GM12878 (cell line): ENCODE results near the gene N4BP3. TPM values are rescaled to one million over a fixed set of nuclear protein-coding genes. Genes with fewer than 3 reads are reported as not detected.

Experiments used
- CEBPB ChIP-seq, 2 experiments: fragments of 150-350 bp in 1 of 2; IDR thresholded peaks; 2 replicates each; pipeline ENCODE4 v1.6.1; 2012 to 2014; ENCODE audit warnings: low read depth in 2 of 2, low read length in 2 of 2, borderline replicate concordance in 1 of 2, inconsistent platforms in 1 of 2
- EGR1 ChIP-seq, 2 experiments: IDR thresholded peaks; 1 replicate in 1 of 2; 2 replicates in 1 of 2; pipeline ENCODE4 v1.6.1; 2011 to 2012; ENCODE audit warnings: low read depth in 2 of 2, low read length in 2 of 2, borderline replicate concordance in 1 of 2, mild to moderate bottlenecking in 1 of 2, moderate library complexity in 1 of 2
- GABPA ChIP-seq: IDR thresholded peaks from 2 replicates; pipeline ENCODE4 v1.6.1; 2014; ENCODE audit warnings: antibody characterized with exemption, low read depth, mild to moderate bottlenecking, inconsistent platforms
- GATAD2B ChIP-seq: fragments of 450-650 bp; conservative IDR thresholded peaks from 2 replicates; pipeline ENCODE4 v1.6.1; 2017; ENCODE audit warnings: low read depth, mild to moderate bottlenecking, moderate library complexity
- HDAC2 ChIP-seq: fragments of 200-600 bp; sonication (generic); IDR thresholded peaks from 2 replicates; pipeline ENCODE4 v1.6.1; 2017
- KLF5 ChIP-seq: fragments of 450-650 bp; IDR thresholded peaks from 2 replicates; pipeline ENCODE4 v1.6.1; 2014; ENCODE audit warnings: mild to moderate bottlenecking; ENCODE audit not compliant: partially characterized antibody
- MYC ChIP-seq: IDR thresholded peaks from 2 replicates; pipeline ENCODE4 v1.6.1; 2011; ENCODE audit warnings: mild to moderate bottlenecking, low read length, moderate library complexity, inconsistent platforms; ENCODE audit not compliant: insufficient read depth, insufficient replicate concordance, insufficient read length, severe bottlenecking
- NFIC ChIP-seq: IDR thresholded peaks from 2 replicates; pipeline ENCODE4 v1.6.1; 2012; ENCODE audit warnings: low read depth, mild to moderate bottlenecking, inconsistent platforms, low read length, moderate library complexity
- NFXL1 ChIP-seq: fragments of 450-650 bp; IDR thresholded peaks from 2 replicates; pipeline ENCODE4 v1.6.1; 2017; ENCODE audit warnings: antibody characterized with exemption, mild to moderate bottlenecking, borderline replicate concordance
- NR2C1 ChIP-seq: fragments of 450-650 bp; IDR thresholded peaks from 2 replicates; pipeline ENCODE4 v1.6.1; 2017; ENCODE audit warnings: antibody characterized with exemption, mild to moderate bottlenecking, moderate library complexity
- POLR2A ChIP-seq: IDR thresholded peaks from 2 replicates; pipeline ENCODE4 v1.6.1; 2011; ENCODE audit warnings: low read depth, mild to moderate bottlenecking, low read length
- POLR2AphosphoS2 ChIP-seq: IDR thresholded peaks from 2 replicates; pipeline ENCODE4 v1.6.1; 2011; ENCODE audit warnings: low read depth, mild to moderate bottlenecking, low read length, improper control_type of control experiment, moderate library complexity
- RBBP5 ChIP-seq: fragments of 200-600 bp; sonication (generic); conservative IDR thresholded peaks from 2 replicates; pipeline ENCODE4 v1.6.1; 2016
- SMAD1 ChIP-seq: fragments of 450-650 bp; IDR thresholded peaks from 2 replicates; pipeline ENCODE4 v1.6.1; 2018; ENCODE audit warnings: mild to moderate bottlenecking, low read depth; ENCODE audit not compliant: partially characterized antibody
- SMC3 ChIP-seq: IDR thresholded peaks from 2 replicates; pipeline ENCODE4 v1.6.1; 2011; ENCODE audit warnings: low read length, improper control_type of control experiment, borderline replicate concordance
- SREBF1 ChIP-seq: IDR thresholded peaks from 2 replicates; pipeline ENCODE4 v1.6.1; 2012; ENCODE audit warnings: mild to moderate bottlenecking, low read length
- SUPT20H ChIP-seq: IDR thresholded peaks from 2 replicates; pipeline ENCODE4 v1.6.1; 2011; ENCODE audit warnings: low read depth, mild to moderate bottlenecking, low read length, moderate library complexity, borderline replicate concordance; ENCODE audit not compliant: control insufficient read depth
- TCF3 ChIP-seq: IDR thresholded peaks from 2 replicates; pipeline ENCODE4 v1.6.1; 2012; ENCODE audit warnings: low read depth, mild to moderate bottlenecking, low read length, borderline replicate concordance; ENCODE audit not compliant: insufficient read depth
- ZNF622 ChIP-seq: fragments of 450-650 bp; IDR thresholded peaks from 2 replicates; pipeline ENCODE4 v1.6.1; 2017; ENCODE audit warnings: mild to moderate bottlenecking, inconsistent platforms
- ZSCAN29 ChIP-seq: fragments of 450-650 bp; IDR thresholded peaks from 2 replicates; pipeline ENCODE4 v1.6.1; 2017; ENCODE audit warnings: mild to moderate bottlenecking, moderate library complexity
- polyA plus RNA-seq, 11 experiments: library from polyadenylated mRNA; depleted of rRNA in 4 of 11; unstranded in 6 of 11; stranded (reverse) in 5 of 11; fragments of >200 nt; fragmentation: Nextera tagmentation in 4 of 11; fragmentation: Illumina TruSeq in 1 of 11; extraction: Ambion mirVana in 4 of 11; extraction: Trizol in 1 of 11; gene quantifications; 1 replicate in 1 of 11; 2 replicates in 10 of 11; pipeline versions ENCODE4 v1.2.1 to v1.2.3, GENCODE V29; 2011 to 2016; ENCODE audit warnings: inconsistent platforms in 2 of 11, missing spikeins in 2 of 11, low read depth in 1 of 11
- total RNA-seq, 4 experiments: library from RNA; depleted of rRNA in 3 of 4; stranded (reverse); fragments of >200 nt in 3 of 4; fragmentation: Illumina TruSeq in 1 of 4; extraction: Trizol in 1 of 4; gene quantifications; 2 replicates each; pipeline versions ENCODE4 v1.2.1 to v1.2.3, GENCODE V29; 2013 to 2021
- TF ChIP-seq, protein P1 (sequence below): IDR thresholded peaks from 2 replicates; pipeline ENCODE4 v1.6.1; 2011; ENCODE audit warnings: borderline replicate concordance, low read depth, mild to moderate bottlenecking, moderate library complexity, low read length; ENCODE audit not compliant: insufficient read depth, poor library complexity, severe bottlenecking
- TF ChIP-seq, protein P2 (sequence below): IDR thresholded peaks from 2 replicates; pipeline ENCODE4 v1.6.1; 2012; ENCODE audit warnings: improper control_type of control experiment, low read depth, low read length; ENCODE audit not compliant: insufficient replicate concordance
- TF ChIP-seq, protein P3 (sequence below): IDR thresholded peaks from 2 replicates; pipeline ENCODE4 v1.6.1; 2011; ENCODE audit warnings: mild to moderate bottlenecking, low read depth, low read length, moderate library complexity; ENCODE audit not compliant: insufficient replicate concordance

N4BP3 gene
- total and polyA plus RNA-seq, 10 of the 15 experiments (the other 5 are each of a cell fraction or from before 2014, with no cell fraction given) = 0.06 to 13.0 (median 4.3) TPM

DNA sequence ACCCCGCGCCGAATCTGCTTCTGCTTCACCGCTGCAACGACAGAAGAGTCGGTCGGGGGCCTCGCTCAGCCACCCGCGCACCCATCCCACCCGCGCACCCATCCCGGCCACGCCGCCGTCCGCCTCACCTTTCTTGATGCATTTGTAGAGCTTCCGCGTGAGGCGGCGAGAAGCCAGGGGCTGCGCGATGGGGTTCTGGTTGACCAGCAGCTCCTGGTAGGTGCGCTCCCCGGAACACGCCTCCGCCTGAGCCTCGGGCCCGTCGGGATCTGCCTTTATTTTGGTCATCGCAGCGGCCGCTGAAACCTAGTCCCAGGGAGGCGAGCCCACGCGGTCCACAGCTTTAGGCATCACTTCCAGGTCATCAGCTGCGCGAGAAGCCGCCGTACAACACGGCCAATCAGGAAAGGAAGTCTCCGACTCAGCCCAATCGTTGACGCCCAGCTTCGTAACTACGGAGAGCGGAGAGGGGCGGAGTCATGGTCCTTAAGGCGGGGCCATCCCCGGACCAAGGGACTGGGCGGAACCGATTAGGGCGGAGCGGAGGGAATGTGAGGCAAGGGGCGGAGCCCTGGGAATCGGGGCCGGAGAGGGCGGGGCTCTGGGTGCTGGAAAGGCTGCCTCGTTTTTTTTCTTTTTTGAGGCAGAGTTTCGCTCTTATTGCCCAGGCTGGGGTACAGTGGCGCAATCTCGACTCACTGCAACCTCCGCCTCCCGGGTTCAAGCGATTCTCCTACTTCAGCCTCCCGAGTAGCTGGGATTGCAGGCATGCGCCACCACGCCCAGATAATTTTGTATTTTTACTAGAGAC is 40.4 kb downstream of the N4BP3 start, which contains the start of gene NHP2 (continued):
- TF ChIP-seq, protein P1, sequence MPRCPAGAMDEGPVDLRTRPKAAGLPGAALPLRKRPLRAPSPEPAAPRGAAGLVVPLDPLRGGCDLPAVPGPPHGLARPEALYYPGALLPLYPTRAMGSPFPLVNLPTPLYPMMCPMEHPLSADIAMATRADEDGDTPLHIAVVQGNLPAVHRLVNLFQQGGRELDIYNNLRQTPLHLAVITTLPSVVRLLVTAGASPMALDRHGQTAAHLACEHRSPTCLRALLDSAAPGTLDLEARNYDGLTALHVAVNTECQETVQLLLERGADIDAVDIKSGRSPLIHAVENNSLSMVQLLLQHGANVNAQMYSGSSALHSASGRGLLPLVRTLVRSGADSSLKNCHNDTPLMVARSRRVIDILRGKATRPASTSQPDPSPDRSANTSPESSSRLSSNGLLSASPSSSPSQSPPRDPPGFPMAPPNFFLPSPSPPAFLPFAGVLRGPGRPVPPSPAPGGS = no peak
- TF ChIP-seq MYC (peak; percentile 92), RBBP5 (no peak), NR2C1 (peak; percentile 94), CEBPB (IDR thresholded peaks at IDR 0.05; ENCODE audit: borderline replicate concordance in 1 of 2, low read depth in 2 of 2, low read length in 2 of 2) (no peak), SREBF1 (0 out of 2 replicates have a peak, but pooled peaks have one; percentile 42), NFXL1 (no peak), GATAD2B (0 out of 2 replicates have a peak, but pooled peaks have one; percentile 34), SUPT20H (no peak), SMC3 (no peak), POLR2AphosphoS2 (no peak), SMAD1 (no peak), TCF3 (no peak), NFIC (no peak), ZNF622 (no peak), HDAC2 (no peak), EGR1 (IDR thresholded peaks at IDR 0.05; ENCODE audit: borderline replicate concordance in 1 of 2, low read depth in 2 of 2, low read length in 2 of 2) (no peak), POLR2A (peak; percentile 81), ZSCAN29 (no peak), GABPA (peak; percentile 81), KLF5 (no peak)
- TF ChIP-seq, protein P2, sequence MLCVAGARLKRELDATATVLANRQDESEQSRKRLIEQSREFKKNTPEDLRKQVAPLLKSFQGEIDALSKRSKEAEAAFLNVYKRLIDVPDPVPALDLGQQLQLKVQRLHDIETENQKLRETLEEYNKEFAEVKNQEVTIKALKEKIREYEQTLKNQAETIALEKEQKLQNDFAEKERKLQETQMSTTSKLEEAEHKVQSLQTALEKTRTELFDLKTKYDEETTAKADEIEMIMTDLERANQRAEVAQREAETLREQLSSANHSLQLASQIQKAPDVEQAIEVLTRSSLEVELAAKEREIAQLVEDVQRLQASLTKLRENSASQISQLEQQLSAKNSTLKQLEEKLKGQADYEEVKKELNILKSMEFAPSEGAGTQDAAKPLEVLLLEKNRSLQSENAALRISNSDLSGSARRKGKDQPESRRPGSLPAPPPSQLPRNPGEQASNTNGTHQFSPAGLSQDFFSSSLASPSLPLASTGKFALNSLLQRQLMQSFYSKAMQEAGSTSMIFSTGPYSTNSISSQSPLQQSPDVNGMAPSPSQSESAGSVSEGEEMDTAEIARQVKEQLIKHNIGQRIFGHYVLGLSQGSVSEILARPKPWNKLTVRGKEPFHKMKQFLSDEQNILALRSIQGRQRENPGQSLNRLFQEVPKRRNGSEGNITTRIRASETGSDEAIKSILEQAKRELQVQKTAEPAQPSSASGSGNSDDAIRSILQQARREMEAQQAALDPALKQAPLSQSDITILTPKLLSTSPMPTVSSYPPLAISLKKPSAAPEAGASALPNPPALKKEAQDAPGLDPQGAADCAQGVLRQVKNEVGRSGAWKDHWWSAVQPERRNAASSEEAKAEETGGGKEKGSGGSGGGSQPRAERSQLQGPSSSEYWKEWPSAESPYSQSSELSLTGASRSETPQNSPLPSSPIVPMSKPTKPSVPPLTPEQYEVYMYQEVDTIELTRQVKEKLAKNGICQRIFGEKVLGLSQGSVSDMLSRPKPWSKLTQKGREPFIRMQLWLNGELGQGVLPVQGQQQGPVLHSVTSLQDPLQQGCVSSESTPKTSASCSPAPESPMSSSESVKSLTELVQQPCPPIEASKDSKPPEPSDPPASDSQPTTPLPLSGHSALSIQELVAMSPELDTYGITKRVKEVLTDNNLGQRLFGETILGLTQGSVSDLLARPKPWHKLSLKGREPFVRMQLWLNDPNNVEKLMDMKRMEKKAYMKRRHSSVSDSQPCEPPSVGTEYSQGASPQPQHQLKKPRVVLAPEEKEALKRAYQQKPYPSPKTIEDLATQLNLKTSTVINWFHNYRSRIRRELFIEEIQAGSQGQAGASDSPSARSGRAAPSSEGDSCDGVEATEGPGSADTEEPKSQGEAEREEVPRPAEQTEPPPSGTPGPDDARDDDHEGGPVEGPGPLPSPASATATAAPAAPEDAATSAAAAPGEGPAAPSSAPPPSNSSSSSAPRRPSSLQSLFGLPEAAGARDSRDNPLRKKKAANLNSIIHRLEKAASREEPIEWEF = no peak
- TF ChIP-seq, protein P3, sequence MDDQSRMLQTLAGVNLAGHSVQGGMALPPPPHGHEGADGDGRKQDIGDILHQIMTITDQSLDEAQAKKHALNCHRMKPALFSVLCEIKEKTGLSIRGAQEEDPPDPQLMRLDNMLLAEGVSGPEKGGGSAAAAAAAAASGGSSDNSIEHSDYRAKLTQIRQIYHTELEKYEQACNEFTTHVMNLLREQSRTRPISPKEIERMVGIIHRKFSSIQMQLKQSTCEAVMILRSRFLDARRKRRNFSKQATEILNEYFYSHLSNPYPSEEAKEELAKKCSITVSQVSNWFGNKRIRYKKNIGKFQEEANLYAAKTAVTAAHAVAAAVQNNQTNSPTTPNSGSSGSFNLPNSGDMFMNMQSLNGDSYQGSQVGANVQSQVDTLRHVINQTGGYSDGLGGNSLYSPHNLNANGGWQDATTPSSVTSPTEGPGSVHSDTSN = no peak
